Pons (tissue), 1 donor: Measurements from ENCODE around the gene TAOK3.
A peak's percentile ranks its signal among the peaks of the same experiment; 100 is the strongest.
"Not testable (repeated sequence)": the region's sequence is repeated elsewhere in the genome, so short reads cannot be mapped to it uniquely, and the experiment has no call there.

Experiments
- DNase-seq: peaks from one replicate; pipeline ENCODE4 v3.0.0-alpha.2; 2016; ENCODE audit warnings: low spot score

TAOK3 gene

GRCh38 chr12:118373616-118374015 is 909 bp upstream of the TAOK3 start:
- DNase-seq: no peak

GRCh38 chr12:118371321-118372282 is 1.1 kb downstream of the TAOK3 start:
- DNase-seq: no peak

DNA sequence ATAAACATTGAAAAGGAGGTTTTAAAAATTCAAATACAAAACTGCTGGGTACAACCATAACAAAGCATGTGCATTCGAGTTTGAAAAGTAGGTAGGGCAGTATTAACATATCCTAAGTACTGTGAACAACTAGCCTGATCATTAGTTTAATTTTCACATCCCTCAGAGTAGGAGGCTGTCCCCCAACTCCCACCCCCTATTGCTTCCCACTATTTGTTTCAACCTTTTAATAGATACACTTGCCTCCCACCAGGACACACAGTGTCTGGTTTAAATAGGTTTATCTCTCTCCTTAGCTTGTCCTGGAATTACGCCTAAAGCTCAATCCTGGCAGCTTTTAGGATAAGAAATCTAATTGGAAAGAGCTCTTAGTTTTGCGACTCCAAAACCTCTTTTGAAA is 2.1 kb downstream of the TAOK3 start:
- DNase-seq: no peak

GRCh38 chr12:118368821-118369220 is 3.9 kb downstream of the TAOK3 start:
- no peak for DNase-seq

DNA sequence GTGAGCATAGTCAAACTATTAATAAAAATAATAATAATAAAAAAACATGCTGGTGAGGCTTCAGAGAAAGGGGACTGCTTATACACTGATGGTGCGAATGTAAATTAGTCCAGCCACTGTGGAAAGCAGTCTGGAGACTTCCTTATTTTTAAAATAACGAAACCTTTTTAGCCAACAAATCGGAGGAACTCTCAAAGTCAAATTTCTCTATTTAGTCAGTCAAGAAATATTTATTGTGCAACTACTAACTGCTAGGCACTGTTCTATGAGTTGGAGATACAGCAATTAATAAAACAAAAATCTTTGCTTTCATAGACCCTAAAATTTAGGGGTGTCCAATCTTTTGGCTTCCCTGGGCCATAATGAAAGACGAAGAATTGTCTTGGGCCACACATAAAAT is 10.8 kb downstream of the TAOK3 start:
- DNase-seq: no peak

- no peak for DNase-seq
Measured at GRCh38 chr12:118361092-118361404, 11.7 kb downstream of the TAOK3 start.

DNA sequence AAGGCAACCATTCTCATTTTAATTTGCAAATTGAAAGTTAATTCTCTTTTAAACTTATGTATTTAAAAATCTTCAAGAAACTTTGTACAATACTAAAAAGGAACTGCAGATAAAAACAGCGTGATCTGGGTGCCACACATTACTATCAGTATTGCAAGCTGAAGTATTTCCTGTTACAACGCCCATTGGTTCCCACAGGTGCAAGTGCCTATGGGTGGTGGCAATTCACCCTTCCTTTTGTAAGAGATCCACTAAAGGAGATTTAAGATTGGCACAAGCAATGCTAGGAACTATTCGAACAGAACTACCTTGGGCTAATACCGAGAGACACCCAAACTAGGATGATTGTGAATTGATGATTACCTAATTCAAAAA is 13.2 kb downstream of the TAOK3 start:
- no peak for DNase-seq

DNA sequence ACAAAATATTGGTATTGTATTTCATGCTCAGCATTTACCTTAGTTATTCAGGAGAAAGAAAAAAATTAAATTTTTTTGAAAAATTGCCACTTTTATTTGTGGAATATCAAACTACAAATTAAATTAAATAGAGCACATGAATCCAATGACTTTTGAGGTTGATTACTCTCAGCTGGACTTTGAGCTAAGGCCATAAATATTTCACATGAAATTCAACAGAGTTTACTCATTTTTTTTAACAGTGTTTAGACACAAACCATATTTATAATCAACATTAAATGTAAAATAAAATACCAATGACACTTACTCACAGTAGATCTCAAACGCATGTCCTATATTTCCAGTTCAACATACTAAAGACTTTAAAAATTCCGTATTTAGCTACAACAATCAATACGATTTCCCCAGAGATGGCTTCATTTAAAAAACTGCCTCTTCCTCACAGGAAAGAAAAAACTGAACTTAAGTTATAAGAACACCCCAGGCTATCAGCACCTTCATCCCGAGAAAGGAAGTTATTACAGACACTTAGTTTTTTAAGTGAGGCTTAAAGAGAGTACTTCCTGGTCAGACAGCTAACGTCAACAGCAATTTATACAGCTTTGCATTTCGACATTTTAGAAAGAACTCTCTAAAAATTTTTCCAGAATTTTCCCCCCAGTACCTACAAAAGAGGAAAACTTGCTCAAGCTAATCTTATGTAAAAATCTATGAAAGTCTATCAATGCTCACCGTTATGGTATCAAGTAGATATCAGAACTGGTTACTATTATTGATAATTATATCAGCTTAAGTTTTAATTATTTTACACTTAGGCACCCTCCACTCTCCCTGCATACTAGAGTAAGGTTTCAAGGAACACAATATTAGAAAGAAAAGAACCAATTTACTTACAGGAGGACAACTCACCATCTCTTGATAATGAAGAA is 13.8 kb downstream of the TAOK3 start:
- peak; percentile 51 for DNase-seq

- no peak for DNase-seq
Measured at GRCh38 chr12:118358008-118358359, 14.7 kb downstream of the TAOK3 start.

- peak; percentile 82 for DNase-seq
Measured at GRCh38 chr12:118357257-118358007, 15.3 kb downstream of the TAOK3 start.

GRCh38 chr12:118356809-118357256 is 15.9 kb downstream of the TAOK3 start:
- DNase-seq: no peak

- no peak for DNase-seq
Measured at GRCh38 chr12:118355843-118356242, 16.9 kb downstream of the TAOK3 start.

DNA sequence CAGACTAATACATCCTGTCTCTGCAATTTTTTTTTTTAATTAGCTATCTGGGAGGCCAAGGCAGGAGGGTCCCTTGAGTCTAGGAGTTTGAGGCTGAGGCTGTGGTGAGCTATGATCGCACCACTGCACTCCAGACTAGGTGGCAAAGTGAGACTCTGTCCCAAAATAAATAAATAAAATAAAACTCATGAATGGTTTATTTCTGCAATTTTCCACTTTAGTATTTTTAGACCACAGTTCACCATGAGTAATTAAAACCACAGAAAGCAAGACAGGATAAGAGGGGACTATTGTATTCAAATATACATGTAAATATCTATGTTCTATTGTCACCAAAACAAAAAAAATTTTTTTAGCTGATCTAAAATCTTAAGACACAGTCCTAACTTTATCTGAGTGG is 17.8 kb downstream of the TAOK3 start:
- DNase-seq: no peak

DNA sequence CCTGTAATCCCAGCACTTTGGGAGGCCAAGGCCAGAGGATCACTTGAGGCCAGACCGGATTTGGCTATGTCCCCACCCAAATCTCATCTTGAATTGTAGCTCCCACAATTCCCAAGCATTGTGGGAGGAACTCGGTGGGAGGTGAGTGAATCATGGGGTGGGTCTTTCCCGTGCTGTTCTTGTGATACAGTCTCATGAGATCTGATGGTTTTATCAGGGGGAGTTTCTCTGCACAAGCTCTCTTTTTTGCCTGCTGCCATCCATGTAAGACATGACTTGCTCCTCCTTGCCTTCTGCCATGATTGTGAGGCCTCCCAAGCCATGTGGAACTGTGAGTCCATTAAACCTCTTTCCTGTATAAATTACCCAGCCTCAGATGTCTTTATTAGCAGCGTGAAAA is 18.2 kb downstream of the TAOK3 start:
- not testable (repeated sequence) for DNase-seq

- DNase-seq: no peak
Measured at GRCh38 chr12:118353721-118354120, 19.0 kb downstream of the TAOK3 start.

DNA sequence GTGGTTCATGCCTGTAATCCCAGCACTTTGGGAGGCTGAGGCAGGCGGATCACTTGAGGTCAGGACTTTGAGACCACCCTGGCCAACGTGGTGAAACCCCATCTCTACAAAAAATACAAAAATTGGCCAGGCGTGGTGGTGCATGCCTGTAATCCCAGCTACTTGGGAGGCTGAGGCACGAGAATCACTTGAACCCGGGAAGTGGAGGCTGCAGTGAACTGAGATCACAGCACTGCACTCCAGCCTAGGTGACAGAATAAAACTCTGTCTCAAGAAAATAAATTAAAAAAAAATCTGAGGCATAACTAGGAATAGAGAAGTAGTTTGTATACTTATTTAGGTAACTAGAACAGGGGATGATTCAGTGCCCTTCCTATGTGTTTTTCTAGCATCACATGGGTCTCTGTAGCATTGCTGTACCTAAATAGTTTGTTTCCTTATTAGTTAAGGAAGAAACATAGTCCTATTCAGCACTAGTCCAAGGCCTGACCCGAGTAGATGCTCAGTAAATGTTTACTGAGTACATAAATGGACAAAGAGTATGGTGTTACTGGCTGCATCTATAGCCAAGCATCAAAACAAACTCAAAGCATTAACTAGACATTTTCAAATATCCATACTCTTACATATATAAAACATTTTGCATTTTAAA is 21.7 kb downstream of the TAOK3 start:
- no peak for DNase-seq

DNA sequence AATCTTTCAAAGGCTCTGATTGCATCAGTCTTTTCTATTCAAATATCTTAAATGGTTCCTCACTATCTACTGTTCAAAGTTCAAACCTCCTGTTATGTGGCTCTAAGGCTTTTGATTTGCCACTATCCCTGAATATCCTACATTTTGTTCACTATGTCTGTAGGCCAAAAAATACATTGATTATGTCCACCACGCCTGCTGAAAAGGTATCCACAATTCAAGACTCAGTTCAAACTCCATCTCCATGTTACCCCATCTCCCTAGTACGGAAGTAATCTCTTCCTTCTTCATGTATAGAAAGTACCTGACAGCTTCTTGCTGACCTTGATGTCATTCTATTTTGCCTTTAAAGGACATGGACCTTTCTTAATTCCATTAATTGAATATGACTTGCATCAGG is 24.8 kb downstream of the TAOK3 start:
- DNase-seq: no peak

GRCh38 chr12:118346895-118347294 is 25.8 kb downstream of the TAOK3 start:
- DNase-seq: no peak

- DNase-seq: no peak
Measured at GRCh38 chr12:118345355-118345754, 27.4 kb downstream of the TAOK3 start.

GRCh38 chr12:118344829-118345228 is 27.9 kb downstream of the TAOK3 start:
- no peak for DNase-seq

DNA sequence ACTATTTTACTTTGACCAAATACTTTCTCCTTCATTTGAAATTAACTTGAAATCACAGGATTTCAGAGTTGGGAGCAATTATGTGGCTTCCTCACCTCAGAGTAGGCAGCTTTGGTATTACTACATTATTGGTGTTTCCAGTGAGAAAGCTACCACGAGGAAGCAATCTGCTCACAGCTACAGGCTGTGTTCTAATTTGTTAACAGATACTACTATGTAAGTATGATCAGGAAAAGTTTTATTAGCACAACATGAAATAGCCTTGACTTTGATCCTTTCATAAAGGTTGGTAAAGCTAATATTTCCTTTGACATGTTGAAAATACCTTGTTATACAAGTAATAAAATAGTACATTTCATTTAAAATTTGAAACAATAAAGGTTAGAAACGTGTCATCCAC is 30.6 kb downstream of the TAOK3 start:
- DNase-seq: no peak
